Measurements from ENCODE around the gene PFKP. TPM values are rescaled to one million over a fixed set of nuclear protein-coding genes. Genes with fewer than 3 reads are reported as not detected.

PFKP gene
- total RNA-seq, 2 experiments from 2014 or later, result 32.2 to 38.9 TPM

DNA sequence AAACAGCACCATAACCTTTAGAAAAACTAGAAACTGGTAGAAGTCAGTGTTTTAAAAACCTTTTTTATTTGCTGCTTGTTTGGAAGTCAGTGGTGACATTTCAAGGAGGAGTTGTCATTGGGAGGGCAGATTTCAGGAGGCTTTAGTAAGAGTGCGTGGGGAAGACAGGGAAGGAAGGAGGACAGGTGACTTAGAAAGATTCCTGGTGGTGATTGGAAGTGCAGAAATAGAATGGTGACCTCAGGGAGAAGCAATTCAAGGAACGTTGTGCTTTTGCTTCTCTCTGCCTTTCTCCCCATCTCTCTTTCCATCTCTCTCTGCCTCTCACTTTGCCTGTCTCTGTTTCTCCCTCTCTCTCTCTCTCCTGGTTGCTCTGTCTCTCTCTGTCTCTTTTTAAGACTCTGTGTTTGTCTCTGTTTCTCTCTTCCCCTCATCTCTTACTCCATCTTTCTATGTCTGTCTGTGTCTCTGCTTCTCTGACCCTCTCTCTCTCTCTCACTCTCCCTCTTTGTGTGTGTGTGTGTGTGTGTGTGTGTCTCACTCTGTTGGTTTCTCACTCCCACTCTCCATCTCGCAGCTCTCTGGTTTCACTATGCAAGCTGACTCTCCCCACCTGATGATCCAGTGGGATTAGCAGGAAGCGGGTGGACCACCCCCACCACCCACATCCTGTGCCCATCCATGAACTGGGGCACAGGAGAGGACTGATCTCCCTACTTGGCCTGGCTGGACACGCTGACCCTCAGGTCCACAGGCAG is 10.9 kb upstream of the PFKP start:
- Histone ChIP-seq H3K27me3 (ENCODE audit: control insufficient read depth in 1 of 2, insufficient read depth in 2 of 2, low read length in 2 of 2) (no peaks in the 10 kb centered on the region), H3K4me3 (ENCODE audit: low read length) (no peak overlapping the region), H3K27ac (ENCODE audit: low read depth in 1 of 2, low read length in 2 of 2) (no peak overlapping the region), H3K36me3 (ENCODE audit: insufficient read depth, low read length) (no peaks in the 10 kb centered on the region), H3K9me3 (ENCODE audit: control insufficient read depth in 1 of 2, insufficient read depth in 1 of 2, low read length in 2 of 2) (no peaks in the 10 kb centered on the region), H3K4me1 (ENCODE audit: insufficient read depth, low read length) (peaks cover 5% of the 10 kb centered on the region)
- Mint-ChIP-seq H3K9me3 (no peaks in the 10 kb centered on the region), H3K36me3 (ENCODE audit: low read depth) (no peaks in the 10 kb centered on the region), H3K4me3 (no peak overlapping the region), H3K27ac (no peak overlapping the region), H3K27me3 (peaks cover 3% of the 10 kb centered on the region), H3K4me1 (ENCODE audit: low read depth) (no peaks in the 10 kb centered on the region)
- ATAC-seq (ENCODE audit: poor library complexity) (no peak), DNase-seq (no peak)
- intact Hi-C loops (cut with DNase I, micrococcal nuclease), result no loop called here
- POLR2A ChIA-PET, result no interaction called here
- CTCF ChIA-PET, result no interaction called here
- TF ChIP-seq, protein P1, sequence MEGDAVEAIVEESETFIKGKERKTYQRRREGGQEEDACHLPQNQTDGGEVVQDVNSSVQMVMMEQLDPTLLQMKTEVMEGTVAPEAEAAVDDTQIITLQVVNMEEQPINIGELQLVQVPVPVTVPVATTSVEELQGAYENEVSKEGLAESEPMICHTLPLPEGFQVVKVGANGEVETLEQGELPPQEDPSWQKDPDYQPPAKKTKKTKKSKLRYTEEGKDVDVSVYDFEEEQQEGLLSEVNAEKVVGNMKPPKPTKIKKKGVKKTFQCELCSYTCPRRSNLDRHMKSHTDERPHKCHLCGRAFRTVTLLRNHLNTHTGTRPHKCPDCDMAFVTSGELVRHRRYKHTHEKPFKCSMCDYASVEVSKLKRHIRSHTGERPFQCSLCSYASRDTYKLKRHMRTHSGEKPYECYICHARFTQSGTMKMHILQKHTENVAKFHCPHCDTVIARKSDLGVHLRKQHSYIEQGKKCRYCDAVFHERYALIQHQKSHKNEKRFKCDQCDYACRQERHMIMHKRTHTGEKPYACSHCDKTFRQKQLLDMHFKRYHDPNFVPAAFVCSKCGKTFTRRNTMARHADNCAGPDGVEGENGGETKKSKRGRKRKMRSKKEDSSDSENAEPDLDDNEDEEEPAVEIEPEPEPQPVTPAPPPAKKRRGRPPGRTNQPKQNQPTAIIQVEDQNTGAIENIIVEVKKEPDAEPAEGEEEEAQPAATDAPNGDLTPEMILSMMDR (IDR thresholded peaks at IDR 0.05), result no peak

GRCh38 chr10:3057946-3058345 is 9.4 kb upstream of the PFKP start:
- H3K27ac Mint-ChIP-seq, result no peak overlapping the region
- DNase-seq, result peak in 3 of 14 experiments; percentile 34 to 61 (median 40)

DNA sequence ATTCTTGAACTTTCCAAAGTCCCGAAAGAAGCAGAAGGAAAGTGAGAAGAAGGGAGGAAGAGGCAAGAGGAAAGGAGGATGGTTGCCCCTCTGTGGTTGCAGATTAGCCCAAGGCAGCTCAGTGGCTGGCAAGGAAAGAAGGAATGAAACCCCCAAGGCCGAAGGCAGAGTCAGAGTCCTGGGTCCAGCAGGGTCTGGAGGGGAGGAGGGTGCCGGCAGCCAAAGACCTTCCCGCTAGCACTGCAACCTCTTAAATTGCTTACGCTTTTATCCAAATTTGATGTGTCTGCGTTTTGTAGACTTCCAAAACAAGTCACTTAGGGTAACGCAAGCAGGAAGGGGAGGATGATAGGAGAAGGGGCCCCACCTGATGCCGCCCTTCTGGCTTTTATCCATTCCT is 7.4 kb upstream of the PFKP start:
- ChIA-PET CTCF (no interaction called here), POLR2A (interaction anchor here (1.3 kb wide), 1 partner anchor 8 kb away, joined by 3 read pairs; no protein-coding TSS in a partner anchor)
- Histone ChIP-seq H3K9me3 (ENCODE audit: control insufficient read depth in 1 of 2, insufficient read depth in 1 of 2, low read length in 2 of 2) (no peaks in the 10 kb centered on the region), H3K27me3 (ENCODE audit: control insufficient read depth in 1 of 2, insufficient read depth in 2 of 2, low read length in 2 of 2) (no peaks in the 10 kb centered on the region), H3K4me3 (ENCODE audit: low read length) (no peak overlapping the region), H3K36me3 (ENCODE audit: insufficient read depth, low read length) (no peaks in the 10 kb centered on the region), H3K4me1 (ENCODE audit: insufficient read depth, low read length) (peaks cover 5% of the 10 kb centered on the region), H3K27ac (ENCODE audit: low read depth in 1 of 2, low read length in 2 of 2) (no peak overlapping the region)
- TF ChIP-seq, protein P1 (IDR thresholded peaks at IDR 0.05), result no peak
- Mint-ChIP-seq H3K9me3 (no peaks in the 10 kb centered on the region), H3K36me3 (ENCODE audit: low read depth) (no peaks in the 10 kb centered on the region), H3K27ac (no peak overlapping the region), H3K4me1 (ENCODE audit: low read depth) (no peaks in the 10 kb centered on the region), H3K4me3 (no peak overlapping the region), H3K27me3 (no peaks in the 10 kb centered on the region)
- ATAC-seq (ENCODE audit: poor library complexity) (no peak), DNase-seq (no peak)
- intact Hi-C loops (cut with DNase I, micrococcal nuclease), result no loop called here

More at GRCh38 chr10:3057946-3058345, 9.4 kb upstream of the PFKP start:
- H3K4me3 Mint-ChIP-seq, result no peak overlapping the region
- peaks cover 3% of the 10 kb centered on the region for H3K27me3 Mint-ChIP-seq
- ChIA-PET CTCF (no interaction called here), POLR2A (no interaction called here)
- Histone ChIP-seq H3K27ac (ENCODE audit: low read depth in 1 of 2, low read length in 2 of 2) (no peak overlapping the region), H3K9me3 (ENCODE audit: control insufficient read depth in 1 of 2, insufficient read depth in 1 of 2, low read length in 2 of 2) (no peaks in the 10 kb centered on the region), H3K36me3 (ENCODE audit: insufficient read depth, low read length) (no peaks in the 10 kb centered on the region), H3K4me3 (ENCODE audit: low read length) (no peak overlapping the region), H3K27me3 (ENCODE audit: control insufficient read depth in 1 of 2, insufficient read depth in 2 of 2, low read length in 2 of 2) (no peaks in the 10 kb centered on the region), H3K4me1 (ENCODE audit: insufficient read depth, low read length) (peaks cover 5% of the 10 kb centered on the region)
- no peaks in the 10 kb centered on the region for H3K4me1 Mint-ChIP-seq (ENCODE audit: low read depth)
- TF ChIP-seq, protein P1 (IDR thresholded peaks at IDR 0.05), result no peak
- H3K9me3 Mint-ChIP-seq, result no peaks in the 10 kb centered on the region
- intact Hi-C loops (cut with DNase I, micrococcal nuclease), result no loop called here
- peak; percentile 56 for ATAC-seq (ENCODE audit: poor library complexity)
- H3K36me3 Mint-ChIP-seq (ENCODE audit: low read depth), result no peaks in the 10 kb centered on the region

Measured in CD4-positive, alpha-beta T cell (primary cell).